GM21360 (cell line): Measurements from ENCODE around the gene MOBP.
"Not testable (repeated sequence)": the region's sequence is repeated elsewhere in the genome, so short reads cannot be mapped to it uniquely, and the experiment has no call there.

Experiments
- ATAC-seq: cut with Tn5 transposase; IDR thresholded peaks from one replicate; pipeline ENCODE4 v1.9.1; 2021; ENCODE audit warnings: mild to moderate bottlenecking, moderate library complexity; ENCODE audit not compliant: unreplicated experiment

MOBP gene

DNA sequence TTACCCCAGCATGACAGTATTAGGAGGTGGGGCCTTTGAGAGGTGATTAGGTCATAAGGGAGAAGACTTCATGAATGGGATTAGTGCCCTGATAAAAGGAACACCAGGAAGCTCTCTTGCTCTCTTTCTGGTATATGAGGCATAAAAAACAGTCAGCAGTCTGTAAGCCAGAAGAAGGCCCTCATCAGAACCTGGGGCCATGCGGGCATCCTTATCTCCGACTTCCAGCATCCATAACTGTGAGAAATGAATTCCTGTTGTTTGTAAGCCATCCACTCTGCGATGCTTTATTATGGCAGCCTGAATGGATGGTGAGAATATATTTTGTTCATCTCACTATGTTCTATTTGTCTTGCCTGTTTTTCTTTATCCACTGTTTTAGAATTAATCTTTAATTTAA lies 17.7 kb upstream of the MOBP start:
- ATAC-seq = no peak

GRCh38 chr3:39453134-39453533 lies 14.3 kb upstream of the MOBP start:
- ATAC-seq = no peak

- ATAC-seq = not testable (repeated sequence)
These were observed 13.6 kb upstream of the MOBP start for GRCh38 chr3:39453872-39454271.

DNA sequence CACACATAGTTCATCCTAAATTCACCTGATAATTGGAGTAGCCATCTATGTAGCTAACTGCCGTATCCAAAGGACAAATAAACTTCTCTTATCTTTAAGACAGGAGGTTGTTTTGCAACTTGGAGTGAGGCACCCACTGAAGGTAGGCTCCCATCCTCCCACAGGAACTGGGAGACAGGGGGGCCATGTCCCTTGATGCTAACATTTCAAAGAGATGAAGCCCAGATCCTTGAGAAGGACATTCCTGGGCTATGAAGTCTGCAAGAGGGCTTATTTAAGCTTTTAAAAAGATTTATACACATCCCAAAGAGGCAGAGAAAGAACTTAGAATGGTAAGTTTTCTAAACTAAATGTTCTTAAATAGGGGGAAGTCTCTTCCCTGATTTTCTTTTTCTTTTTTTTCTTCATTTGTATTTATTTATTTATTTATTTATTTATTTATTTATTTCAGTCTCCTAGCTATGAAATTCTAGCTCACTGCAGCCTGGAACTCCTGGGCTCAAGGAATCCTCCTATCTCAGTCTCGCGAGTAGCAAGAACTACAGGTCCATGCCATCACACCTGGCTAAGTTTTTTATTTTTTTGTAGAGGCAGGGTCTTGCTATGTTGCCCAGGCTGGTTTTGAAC lies 12.8 kb upstream of the MOBP start:
- ATAC-seq = no peak

GRCh38 chr3:39456159-39456558 lies 11.3 kb upstream of the MOBP start:
- no peak for ATAC-seq

- no peak for ATAC-seq
These were observed 10.1 kb upstream of the MOBP start for GRCh38 chr3:39457361-39457760.

- ATAC-seq = not testable (repeated sequence)
These were observed 8.9 kb upstream of the MOBP start for GRCh38 chr3:39458579-39458978.

DNA sequence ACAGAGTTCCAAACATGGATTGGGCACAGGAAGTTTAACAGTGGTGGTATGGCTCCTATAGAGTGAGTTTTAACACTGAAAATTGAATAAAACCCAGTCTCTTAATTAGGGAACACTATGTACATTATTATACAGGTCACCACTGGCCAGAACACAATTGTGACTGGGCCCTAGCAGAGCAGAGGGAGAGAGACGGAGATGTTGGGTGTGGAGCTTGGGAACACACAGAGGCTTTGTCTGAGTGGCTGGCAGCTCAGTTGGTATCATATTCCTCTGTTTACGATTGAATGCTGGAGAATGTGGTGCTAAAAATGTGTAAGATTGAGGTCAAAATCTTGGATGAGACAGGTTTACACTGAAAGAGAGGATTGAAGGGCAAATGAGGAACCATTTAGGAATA lies 6.8 kb upstream of the MOBP start:
- ATAC-seq = no peak

GRCh38 chr3:39463269-39463668 lies 4.2 kb upstream of the MOBP start:
- no peak for ATAC-seq

DNA sequence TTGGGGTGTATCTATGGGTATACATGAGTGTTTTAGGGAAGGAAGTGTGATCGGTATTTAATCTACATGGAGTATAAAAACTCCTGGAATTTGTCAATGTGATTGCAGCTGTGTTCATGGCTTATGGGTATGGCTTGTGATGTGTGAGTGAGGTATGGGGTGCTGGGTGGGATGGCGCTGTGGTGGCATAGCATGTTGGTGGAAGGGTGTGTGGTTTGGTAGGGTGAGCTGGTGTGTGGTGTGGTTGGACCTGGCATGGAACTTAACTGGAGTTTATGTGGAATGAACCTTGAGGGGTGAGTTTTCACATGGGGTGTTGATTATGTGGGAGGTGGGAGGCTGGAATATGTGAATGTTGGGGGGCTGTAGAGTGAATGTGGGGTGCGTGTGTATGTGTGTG lies 492 bp upstream of the MOBP start:
- ATAC-seq = no peak

GRCh38 chr3:39468108-39468436 lies 592 bp downstream of the MOBP start:
- no peak for ATAC-seq

- ATAC-seq = no peak
These were observed 1.8 kb downstream of the MOBP start for GRCh38 chr3:39469258-39469657.

- ATAC-seq = no peak
These were observed 2.5 kb downstream of the MOBP start for GRCh38 chr3:39469945-39470344.

- no peak for ATAC-seq
These were observed 4.2 kb downstream of the MOBP start for GRCh38 chr3:39471652-39472051.

- no peak for ATAC-seq
These were observed 6.1 kb downstream of the MOBP start for GRCh38 chr3:39473452-39474125.

DNA sequence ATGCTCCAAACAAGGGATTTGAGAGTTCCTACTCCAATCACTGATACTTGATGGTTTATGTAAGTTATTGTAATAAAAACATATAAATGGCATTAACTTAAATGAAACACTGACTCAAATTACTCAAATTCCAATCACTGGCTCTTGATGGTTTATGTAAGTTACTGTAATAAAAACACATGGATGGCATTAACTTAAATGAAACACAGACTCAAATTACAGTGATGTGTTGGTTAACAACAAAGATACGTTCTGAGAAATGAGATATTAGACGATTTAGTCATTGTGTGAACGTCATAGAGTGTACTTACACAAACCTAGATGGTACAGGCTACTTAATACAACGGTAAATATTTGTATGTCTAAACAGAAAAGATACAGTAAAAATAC lies 6.6 kb downstream of the MOBP start:
- no peak for ATAC-seq

GRCh38 chr3:39476783-39477182 lies 9.3 kb downstream of the MOBP start:
- no peak for ATAC-seq

- no peak for ATAC-seq
These were observed 10.7 kb downstream of the MOBP start for GRCh38 chr3:39478226-39478625.

GRCh38 chr3:39479701-39480414 lies 12.4 kb downstream of the MOBP start:
- no peak for ATAC-seq

- no peak for ATAC-seq
These were observed 18.1 kb downstream of the MOBP start for GRCh38 chr3:39485547-39485946.

DNA sequence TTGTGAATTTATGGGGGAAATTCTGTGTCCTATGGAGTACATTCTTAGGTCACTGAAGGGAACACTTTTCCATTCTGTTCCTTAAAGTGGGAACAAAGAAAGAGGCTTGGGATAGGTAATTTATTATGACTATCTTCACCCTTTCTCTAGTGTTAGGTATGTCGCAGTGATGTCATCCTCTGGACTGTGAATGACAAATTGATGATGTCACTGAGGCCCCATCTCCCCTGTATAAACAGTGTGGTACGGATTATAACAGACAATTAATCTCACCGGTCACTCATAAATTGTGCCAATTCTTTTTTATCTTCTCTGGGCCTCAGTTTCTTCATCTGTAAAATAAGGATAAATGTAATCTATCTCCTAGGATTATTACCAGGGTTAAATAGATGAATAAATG lies 23.5 kb downstream of the MOBP start:
- ATAC-seq = no peak

- no peak for ATAC-seq
These were observed 24.4 kb downstream of the MOBP start for GRCh38 chr3:39491733-39492350.
